Panc1 (cell line): Measurements from ENCODE around the gene TP53RK.

Experiments
- CTCF ChIP-seq: fragments of 450-650 bp; IDR thresholded peaks from 2 replicates; pipeline ENCODE4 v1.5.1; 2017; ENCODE audit warnings: mild to moderate bottlenecking
- POLR2AphosphoS5 ChIP-seq: IDR thresholded peaks from 2 replicates; pipeline ENCODE4 v1.6.1; 2012; ENCODE audit warnings: mild to moderate bottlenecking, low read depth, low read length, moderate library complexity
- TCF7L2 ChIP-seq: IDR thresholded peaks from 2 replicates; pipeline ENCODE4 v1.6.1; 2011; ENCODE audit warnings: mild to moderate bottlenecking, low read depth, low read length, inconsistent platforms

GRCh38 chr20:46677608-46678007, 11.6 kb downstream of the TP53RK start:
- TF ChIP-seq CTCF (no peak), TCF7L2 (no peak), POLR2AphosphoS5 (no peak)
